ENCODE data around the gene SS18L1. TPM values are rescaled to one million over a fixed set of nuclear protein-coding genes. Genes with fewer than 3 reads are reported as not detected.

The SS18L1 gene
- total RNA-seq, 1 experiment from 2014 or later, result 28.1 TPM

GRCh38 chr20:62151225-62151624, 7.7 kb downstream of the SS18L1 start:
- no peak for DNase-seq (ENCODE audit: low read depth, low spot score)
- Histone ChIP-seq H3K9ac (ENCODE audit: low read length) (no peak overlapping the region), H3K9me2 (ENCODE audit: insufficient read depth) (no peaks in the 10 kb centered on the region), H3K27me3 (ENCODE audit: insufficient read depth, low read length) (no peaks in the 10 kb centered on the region), H3K36me3 (ENCODE audit: control insufficient read depth in 1 of 2, insufficient read depth in 2 of 2, low read length in 2 of 2) (peaks cover 0 to 21% of the 10 kb centered on the region in 2 experiments; a peak in 2 of 4 replicates), H3K9me3 (ENCODE audit: control insufficient read depth in 1 of 2, insufficient read depth in 1 of 2, low read depth in 1 of 2, low read length in 2 of 2) (no peaks in the 10 kb centered on the region), H3K27ac (ENCODE audit: low read depth, low read length) (no peak overlapping the region), H2AFZ (ENCODE audit: low read depth, low read length, poor library complexity, severe bottlenecking) (no peak overlapping the region), H3K4me3 (replicated peaks in 1 of 2; ENCODE audit: low read depth in 1 of 2, low read length in 2 of 2) (no peak overlapping the region), H3K4me1 (ENCODE audit: control insufficient read depth in 1 of 2, insufficient read depth in 2 of 2, low read length in 2 of 2) (peaks cover 10 to 15% of the 10 kb centered on the region in 2 experiments), H3K79me2 (ENCODE audit: insufficient read depth, low read length) (peaks cover 99% of the 10 kb centered on the region), H3K4me2 (ENCODE audit: low read length) (no peak overlapping the region), H4K20me1 (ENCODE audit: insufficient read depth) (peaks cover under 1% of the 10 kb centered on the region; the same call in 1 of the 2 replicates)
- POLR2A ChIA-PET, result no interaction called here
- CTCF ChIA-PET, result no interaction called here
- RAD21 ChIA-PET (ENCODE audit: low non-redundant PET in 1 of 2, low total read pairs in 2 of 2, uncharacterized antibody in 2 of 2, unreplicated experiment in 2 of 2), result no interaction called here
- TF ChIP-seq EGR1 (IDR thresholded peaks at IDR 0.05; ENCODE audit: low read depth) (no peak), RAD21 (IDR thresholded peaks at IDR 0.05; ENCODE audit: low read depth) (no peak), ZFX (IDR thresholded peaks at IDR 0.05) (no peak), REST (IDR thresholded peaks at IDR 0.05; ENCODE audit: low read depth) (no peak), JUND (IDR thresholded peaks at IDR 0.05) (no peak), TCF7L2 (IDR thresholded peaks at IDR 0.05; ENCODE audit: borderline replicate concordance, extremely low read depth, insufficient read depth, insufficient read length) (no peak), EZH2phosphoT487 (IDR thresholded peaks at IDR 0.05; ENCODE audit: borderline replicate concordance) (no peak), ELF1 (IDR thresholded peaks at IDR 0.05; ENCODE audit: borderline replicate concordance, low read depth) (no peak), ZNF274 (IDR thresholded peaks at IDR 0.05; ENCODE audit: low read depth, low read length) (no peak), SRF (IDR thresholded peaks at IDR 0.05; ENCODE audit: low read depth) (no peak), MAX (IDR thresholded peaks at IDR 0.05) (no peak), CBX3 (IDR thresholded peaks at IDR 0.05; ENCODE audit: low read depth) (no peak), POLR2A (IDR thresholded peaks at IDR 0.05; ENCODE audit: borderline replicate concordance, extremely low read depth, insufficient read depth, insufficient read length) (no peak)
- intact Hi-C loops (cut with micrococcal nuclease), result no loop called here
- no TSS peak for BruUV-seq (replicated peaks)
- no peak for ATAC-seq

Measured in HCT116 (cell line).